ENCODE measurements around the gene TNS4.
A peak's percentile ranks its signal among the peaks of the same experiment; 100 is the strongest.

TNS4 gene

GRCh38 chr17:40471846-40472732 is 29.3 kb downstream of the TNS4 start:
- DNase-seq: peak; percentile 51

DNA sequence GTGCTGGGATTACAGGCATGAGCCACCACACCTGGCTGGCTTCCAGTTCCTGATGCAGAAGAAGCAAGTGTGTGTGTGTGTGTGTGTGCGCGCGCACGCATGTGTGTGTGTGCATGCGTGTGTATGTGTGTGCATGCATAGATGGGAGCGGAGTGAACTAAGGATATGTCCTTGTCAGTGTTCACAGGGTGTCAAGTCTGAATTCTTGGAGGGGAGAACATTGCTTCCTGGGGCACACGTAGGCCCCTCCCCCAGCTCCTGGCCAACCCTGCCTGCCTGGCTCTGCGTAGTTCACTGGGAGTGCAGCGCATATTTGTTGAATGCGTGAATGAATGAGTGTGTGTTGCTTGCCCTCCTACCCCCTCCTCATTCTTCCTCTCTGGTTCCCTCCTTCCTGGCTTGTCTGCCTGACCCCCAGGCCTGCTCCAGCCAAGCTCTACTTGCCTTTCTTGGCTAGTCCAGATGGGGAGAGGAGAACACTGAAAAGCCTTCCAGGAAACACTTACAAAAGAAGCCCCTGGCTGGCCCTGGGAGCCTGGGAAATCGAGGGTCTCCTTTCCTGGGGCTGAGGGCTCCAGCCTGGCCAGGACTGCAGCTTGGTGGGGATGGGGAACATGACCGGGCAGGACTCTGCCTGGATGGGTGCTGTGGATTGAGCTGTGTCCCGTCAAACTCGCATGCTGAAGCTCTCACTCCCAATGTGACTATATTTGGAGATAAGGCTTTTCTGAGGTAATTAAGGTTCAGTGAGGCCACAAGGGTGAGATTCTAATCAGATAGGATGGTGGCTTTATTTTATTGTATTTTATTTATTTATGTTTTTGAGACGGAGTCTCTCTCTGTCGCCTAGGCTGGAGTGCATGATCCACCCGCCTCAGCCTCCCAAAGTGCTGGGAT is 30.2 kb downstream of the TNS4 start:
- peak; percentile 90 for DNase-seq

GRCh38 chr17:40469805-40470675 is 31.4 kb downstream of the TNS4 start:
- DNase-seq: no peak

DNA sequence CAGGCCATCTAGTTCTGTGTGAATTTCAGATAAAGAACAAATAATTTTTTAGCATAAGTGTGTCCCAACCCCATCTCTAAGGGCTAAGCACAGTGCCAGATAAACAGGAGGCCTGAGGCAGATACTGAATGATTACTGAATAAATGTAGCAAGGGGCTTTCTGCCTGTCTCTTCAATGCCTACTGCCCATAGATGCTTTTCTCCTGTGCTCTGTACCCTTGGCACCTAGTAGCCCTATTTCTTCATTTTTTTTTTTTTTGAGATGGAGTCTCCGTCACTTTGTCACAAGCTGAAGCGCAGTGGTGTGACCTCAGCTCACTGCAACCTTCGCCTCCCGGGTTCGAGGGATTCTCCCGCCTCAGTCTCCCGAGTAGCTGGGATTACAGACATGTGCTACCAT is 32.9 kb downstream of the TNS4 start:
- DNase-seq: no peak

GRCh38 chr17:40467281-40467867 is 34.0 kb downstream of the TNS4 start:
- DNase-seq: no peak

GRCh38 chr17:40466298-40466971 is 35.0 kb downstream of the TNS4 start:
- DNase-seq: no peak

GRCh38 chr17:40464392-40464855 is 37.0 kb downstream of the TNS4 start:
- DNase-seq: no peak

GRCh38 chr17:40463122-40463550 is 38.3 kb downstream of the TNS4 start:
- DNase-seq: no peak

DNA sequence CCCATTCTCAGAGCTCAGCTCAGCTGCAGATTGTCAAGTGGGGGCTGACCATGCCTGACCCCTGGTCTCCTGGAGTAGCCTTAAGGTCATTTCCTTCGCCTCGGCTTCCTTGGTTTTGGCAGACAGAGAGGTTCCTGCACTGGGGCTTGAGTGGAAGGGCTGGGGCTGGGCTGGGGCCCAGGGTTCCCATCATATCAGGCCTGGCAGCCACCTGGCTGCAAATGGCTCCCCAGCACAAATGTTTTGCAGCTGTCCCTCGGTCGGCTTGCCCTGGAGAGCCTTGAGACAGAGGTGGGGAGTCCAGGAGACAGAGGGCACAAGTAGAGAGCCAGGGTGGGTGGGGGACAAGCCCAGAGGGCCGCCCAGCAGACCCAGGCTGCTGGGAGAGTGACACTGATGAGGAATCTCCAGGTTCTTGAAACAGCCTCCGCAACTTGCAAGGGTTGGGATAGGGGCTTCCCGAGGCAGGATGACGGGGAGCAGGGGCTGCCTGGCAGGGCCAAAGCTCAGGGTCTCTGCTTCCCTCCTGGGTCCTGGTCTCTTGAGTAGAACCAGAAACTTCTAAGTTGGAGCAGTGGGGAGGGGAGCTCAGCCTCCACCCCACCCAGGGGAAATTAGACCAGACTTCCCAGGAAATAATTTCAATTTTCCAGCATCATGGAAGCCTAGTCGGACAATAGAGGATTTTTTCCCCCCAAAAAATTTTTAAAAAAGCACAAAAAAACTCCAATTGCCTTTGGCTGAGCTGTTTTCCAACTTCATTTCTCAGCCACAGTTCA is 38.9 kb downstream of the TNS4 start:
- DNase-seq: no peak

- peak; percentile 67 for DNase-seq
Measured at GRCh38 chr17:40461732-40462342, 39.6 kb downstream of the TNS4 start.

GRCh38 chr17:40460968-40461731 is 40.3 kb downstream of the TNS4 start:
- DNase-seq: peak; percentile 68

- no peak for DNase-seq
Measured at GRCh38 chr17:40460604-40460967, 40.8 kb downstream of the TNS4 start.

GRCh38 chr17:40459636-40460603 is 41.5 kb downstream of the TNS4 start:
- DNase-seq: no peak

DNA sequence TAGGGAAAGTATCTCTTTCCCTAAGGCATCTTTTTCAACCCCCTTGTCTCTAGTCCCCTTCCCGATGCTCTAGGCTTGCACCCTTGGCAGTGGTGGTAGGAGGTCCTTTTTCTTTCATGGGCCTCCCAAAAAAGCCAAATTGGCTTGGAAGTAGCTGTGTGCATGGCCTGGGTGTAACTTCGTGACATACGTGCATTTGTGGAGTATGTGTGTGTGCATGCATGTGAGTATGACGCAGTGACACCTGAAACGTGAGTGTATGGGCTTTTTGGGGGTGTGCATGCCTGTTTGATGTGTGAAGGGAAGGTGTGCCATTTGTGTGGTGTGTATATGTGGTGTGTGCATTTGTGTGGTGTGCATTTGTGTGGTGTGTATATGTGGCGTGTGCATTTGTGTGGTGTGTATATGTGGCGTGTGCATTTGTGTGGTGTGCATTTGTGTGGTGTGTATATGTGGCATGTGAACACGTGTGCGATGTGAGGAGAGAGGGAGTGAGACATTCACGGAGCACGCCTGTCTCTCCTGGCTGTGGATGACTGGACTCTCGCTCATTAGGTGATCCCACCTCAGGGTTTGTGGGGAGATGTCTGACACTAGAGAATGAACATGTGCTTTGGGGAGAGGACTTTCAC is 42.5 kb downstream of the TNS4 start:
- DNase-seq: no peak

GRCh38 chr17:40457964-40458791 is 43.2 kb downstream of the TNS4 start:
- DNase-seq: peak; percentile 94

GRCh38 chr17:40457369-40457768 is 44.1 kb downstream of the TNS4 start:
- DNase-seq: no peak

Measured in fibroblast of skin of abdomen (primary cell).